BLaER1 treated with 17β-estradiol and CSF1 and Interleukin-3, amounts not matched to agents 10 nM and 100 nM (cell line): ENCODE data around the gene C2orf81.
"Not testable (repeated sequence)": the region's sequence is repeated elsewhere in the genome, so short reads cannot be mapped to it uniquely, and the experiment has no call there.

Experiments
- H3K27ac ChIP-seq, 11 experiments: shearing (Covaris generic); formaldehyde crosslinking; 2 replicates each; pipeline ENCODE4 v1.8.1; 2022
- H3K27me3 ChIP-seq, 11 experiments: shearing (Covaris generic); formaldehyde crosslinking; 2 replicates each; pipeline ENCODE4 v1.8.1; 2022
- H3K36me3 ChIP-seq, 11 experiments: shearing (Covaris generic); formaldehyde crosslinking; 2 replicates each; pipeline ENCODE4 v1.8.1; 2022
- H3K4me1 ChIP-seq, 10 experiments: shearing (Covaris generic); formaldehyde crosslinking; 2 replicates each; pipeline ENCODE4 v1.8.1; 2022
- H3K4me2 ChIP-seq, 11 experiments: shearing (Covaris generic); formaldehyde crosslinking; 2 replicates each; pipeline ENCODE4 v1.8.1; 2022
- H3K4me3 ChIP-seq, 10 experiments: shearing (Covaris generic); formaldehyde crosslinking; 2 replicates each; pipeline ENCODE4 v1.8.1; 2022
- H3K9ac ChIP-seq, 11 experiments: shearing (Covaris generic); formaldehyde crosslinking; 2 replicates each; pipeline ENCODE4 v1.8.1; 2022
- H3K9me3 ChIP-seq, 11 experiments: shearing (Covaris generic); formaldehyde crosslinking; replicated peaks in 1 of 11; 2 replicates each; pipeline ENCODE4 v1.8.1; 2022
- H4K20me1 ChIP-seq, 11 experiments: shearing (Covaris generic); formaldehyde crosslinking; 2 replicates each; pipeline ENCODE4 v1.8.1; 2022
- Cebpa-rat ChIP-seq, 11 experiments: shearing (Covaris generic); IDR thresholded peaks; 2 replicates each; pipeline ENCODE4 v1.8.1; 2022

C2orf81 gene

DNA sequence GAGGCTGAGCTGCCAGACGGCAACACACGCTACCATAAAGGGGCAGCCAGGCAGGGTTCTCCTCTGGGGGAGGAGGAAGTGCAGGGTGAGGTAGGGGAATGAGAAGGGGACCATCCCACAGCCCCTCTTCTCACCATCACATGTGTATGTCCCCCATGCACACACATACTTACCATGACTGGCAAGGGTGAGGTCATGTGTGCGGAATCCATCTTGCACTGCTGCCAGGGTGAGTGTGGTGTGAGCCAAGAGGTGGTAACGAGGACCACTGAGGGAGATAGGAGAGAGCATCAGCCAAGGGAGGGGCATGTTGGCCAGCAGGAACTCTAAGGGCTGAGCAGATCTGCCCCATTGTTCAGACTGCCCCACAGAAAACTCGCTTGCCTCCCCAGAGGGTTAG lies 7.3 kb upstream of the C2orf81 start:
- Histone ChIP-seq H3K9ac (no peak overlapping the region), H3K9me3 (no peaks in the 10 kb centered on the region), H3K4me2 (no peak overlapping the region), H3K27me3 (no peaks in the 10 kb centered on the region), H4K20me1 (peaks cover 0 to 3% (median 0%) of the 10 kb centered on the region in 11 experiments; a peak in 1 of 22 replicates), H3K36me3 (peaks cover 67 to 89% (median 75%) of the 10 kb centered on the region in 11 experiments), H3K4me1 (peaks cover 0 to 15% (median 0%) of the 10 kb centered on the region in 10 experiments; a peak in 4 of 20 replicates), H3K27ac (no peak overlapping the region), H3K4me3 (no peak overlapping the region)
- TF ChIP-seq Cebpa-rat (IDR thresholded peaks at IDR 0.05) = no peak

DNA sequence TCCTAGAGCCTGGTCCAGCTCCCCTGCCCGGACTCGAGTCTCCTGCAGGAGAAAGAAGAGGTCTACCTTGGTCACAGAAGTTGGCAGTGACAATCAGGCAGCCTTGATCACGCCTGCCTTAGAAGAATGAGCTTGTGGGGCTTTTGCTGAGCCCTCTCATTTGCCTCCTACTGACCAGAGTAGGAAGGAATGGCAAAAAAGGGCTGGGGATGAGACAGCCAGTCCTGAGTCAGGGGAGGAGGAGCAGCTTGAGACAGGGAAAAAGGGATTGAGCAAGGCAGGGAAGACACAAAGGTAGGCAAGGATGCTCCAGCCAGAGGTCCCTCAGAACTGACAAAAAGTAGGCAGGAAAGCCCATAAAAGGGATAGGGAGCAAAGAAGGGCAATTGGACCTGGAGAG lies 6.1 kb upstream of the C2orf81 start:
- Histone ChIP-seq H3K27ac (peak overlapping the region in 1 of 11 experiments; percentile 9; a peak in 1 of 22 replicates), H3K4me1 (peaks cover 0 to 18% (median 4%) of the 10 kb centered on the region in 10 experiments; a peak in 14 of 20 replicates), H3K4me2 (no peak overlapping the region), H3K4me3 (no peak overlapping the region), H3K9ac (0 out of 22 replicates have a peak overlapping the region, but pooled peaks of 2 of the 11 experiments have one; percentile 19 to 25), H3K27me3 (no peaks in the 10 kb centered on the region), H4K20me1 (peaks cover 0 to 3% (median 0%) of the 10 kb centered on the region in 11 experiments; a peak in 1 of 22 replicates), H3K9me3 (no peaks in the 10 kb centered on the region), H3K36me3 (peaks cover 67 to 86% (median 75%) of the 10 kb centered on the region in 11 experiments)
- no peak for TF ChIP-seq Cebpa-rat (IDR thresholded peaks at IDR 0.05)

DNA sequence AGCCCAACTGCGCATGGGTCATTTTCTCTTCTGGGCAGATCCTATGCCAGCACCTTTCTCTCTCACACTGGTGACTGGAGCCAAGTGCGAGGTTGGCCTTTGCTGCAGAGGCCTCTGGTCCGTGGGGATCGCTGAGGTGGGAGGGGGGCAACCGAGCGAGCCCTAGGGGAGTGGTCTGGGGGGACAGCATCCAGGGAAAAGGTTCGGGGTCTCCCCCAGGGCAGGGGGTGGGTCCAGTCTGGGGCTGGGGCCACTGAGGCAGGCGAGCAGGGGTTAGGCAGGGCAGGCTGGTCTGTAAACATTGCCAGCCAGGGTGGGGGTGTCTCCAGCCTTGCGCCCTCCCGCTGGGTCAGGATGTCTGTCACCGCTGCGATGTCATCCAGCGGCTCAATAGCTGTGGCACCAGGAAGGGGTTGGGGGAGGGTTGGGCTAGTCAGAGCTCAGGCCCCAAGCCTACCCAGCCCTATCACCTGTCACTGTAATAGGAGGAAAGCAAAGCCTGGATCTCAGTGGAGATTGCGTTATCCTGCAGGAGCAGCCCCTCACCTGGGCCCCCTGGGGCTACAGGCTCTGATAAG lies 4.9 kb upstream of the C2orf81 start:
- no peaks in the 10 kb centered on the region for H3K9me3 ChIP-seq
- 0 out of 22 replicates have a peak overlapping the region, but pooled peaks of 1 of the 11 experiments have one; percentile 7 for H3K9ac ChIP-seq
- H3K27ac ChIP-seq = no peak overlapping the region
- H3K27me3 ChIP-seq = no peaks in the 10 kb centered on the region
- H3K36me3 ChIP-seq = peaks cover 58 to 74% (median 65%) of the 10 kb centered on the region in 11 experiments
- H3K4me3 ChIP-seq = no peak overlapping the region
- H3K4me1 ChIP-seq = peaks cover 4 to 24% (median 11%) of the 10 kb centered on the region in 10 experiments; a peak in 17 of 20 replicates
- TF ChIP-seq Cebpa-rat (IDR thresholded peaks at IDR 0.05) = no peak
- no peak overlapping the region for H3K4me2 ChIP-seq
- H4K20me1 ChIP-seq = peaks cover 0 to 3% (median 0%) of the 10 kb centered on the region in 11 experiments; a peak in 1 of 22 replicates

DNA sequence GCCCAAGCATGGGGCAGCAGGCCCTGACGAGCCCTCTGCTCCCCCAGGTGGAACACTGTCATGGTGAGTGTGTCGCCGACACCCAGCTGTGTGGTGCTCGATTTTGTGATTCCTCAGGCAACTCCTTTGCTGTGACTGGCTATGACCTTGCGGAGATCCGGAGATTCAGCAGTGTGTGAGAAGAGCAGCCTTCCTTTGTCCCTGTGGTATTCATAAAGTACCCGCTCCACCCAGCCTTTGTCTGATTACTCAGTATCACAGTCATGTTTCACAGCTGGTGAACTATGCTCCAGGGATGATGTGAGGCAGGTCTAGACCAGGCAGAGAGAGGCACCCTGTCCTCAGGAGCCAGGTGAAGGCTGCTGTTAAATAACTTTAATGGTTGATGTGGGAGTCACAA lies 4.1 kb upstream of the C2orf81 start:
- peaks cover 10 to 32% (median 18%) of the 10 kb centered on the region in 10 experiments for H3K4me1 ChIP-seq
- H3K9ac ChIP-seq = no peak overlapping the region
- no peak overlapping the region for H3K4me3 ChIP-seq
- no peak overlapping the region for H3K27ac ChIP-seq
- H3K27me3 ChIP-seq = peaks cover 0 to 7% (median 4%) of the 10 kb centered on the region in 11 experiments; a peak in 14 of 22 replicates
- H4K20me1 ChIP-seq = peaks cover 0 to 3% (median 0%) of the 10 kb centered on the region in 11 experiments; a peak in 1 of 22 replicates
- no peak overlapping the region for H3K4me2 ChIP-seq
- no peak for TF ChIP-seq Cebpa-rat (IDR thresholded peaks at IDR 0.05)
- H3K9me3 ChIP-seq = no peaks in the 10 kb centered on the region
- peaks cover 51 to 66% (median 59%) of the 10 kb centered on the region in 11 experiments for H3K36me3 ChIP-seq

DNA sequence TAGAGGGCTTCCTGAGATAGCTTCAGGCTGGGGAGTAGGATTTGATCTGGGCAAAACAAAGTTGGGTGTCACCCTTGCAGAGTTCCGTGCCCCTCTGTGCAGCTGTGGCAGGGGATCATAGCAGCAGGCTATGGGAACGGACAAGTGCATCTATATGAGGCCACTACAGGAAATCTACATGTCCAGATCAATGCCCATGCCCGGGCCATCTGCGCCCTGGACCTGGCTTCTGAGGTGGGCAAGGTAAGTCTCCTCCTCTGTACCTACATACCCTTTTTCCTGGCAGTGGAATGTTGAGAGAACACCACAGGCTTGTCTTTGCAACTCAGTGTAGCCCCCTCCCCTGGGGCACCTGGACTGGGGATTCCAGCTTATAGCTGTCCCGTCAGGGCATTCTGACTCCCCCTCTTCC lies 3.6 kb upstream of the C2orf81 start:
- peaks cover 0 to 11% (median 10%) of the 10 kb centered on the region in 11 experiments; a peak in 14 of 22 replicates for H3K27me3 ChIP-seq
- peaks cover 15 to 34% (median 23%) of the 10 kb centered on the region in 10 experiments for H3K4me1 ChIP-seq
- no peaks in the 10 kb centered on the region for H3K9me3 ChIP-seq
- H4K20me1 ChIP-seq = peaks cover 0 to 3% (median 0%) of the 10 kb centered on the region in 11 experiments; a peak in 1 of 22 replicates
- no peak overlapping the region for H3K9ac ChIP-seq
- no peak for TF ChIP-seq Cebpa-rat (IDR thresholded peaks at IDR 0.05)
- no peak overlapping the region for H3K4me3 ChIP-seq
- H3K27ac ChIP-seq = no peak overlapping the region
- H3K36me3 ChIP-seq = peaks cover 50 to 61% (median 54%) of the 10 kb centered on the region in 11 experiments
- H3K4me2 ChIP-seq = no peak overlapping the region

DNA sequence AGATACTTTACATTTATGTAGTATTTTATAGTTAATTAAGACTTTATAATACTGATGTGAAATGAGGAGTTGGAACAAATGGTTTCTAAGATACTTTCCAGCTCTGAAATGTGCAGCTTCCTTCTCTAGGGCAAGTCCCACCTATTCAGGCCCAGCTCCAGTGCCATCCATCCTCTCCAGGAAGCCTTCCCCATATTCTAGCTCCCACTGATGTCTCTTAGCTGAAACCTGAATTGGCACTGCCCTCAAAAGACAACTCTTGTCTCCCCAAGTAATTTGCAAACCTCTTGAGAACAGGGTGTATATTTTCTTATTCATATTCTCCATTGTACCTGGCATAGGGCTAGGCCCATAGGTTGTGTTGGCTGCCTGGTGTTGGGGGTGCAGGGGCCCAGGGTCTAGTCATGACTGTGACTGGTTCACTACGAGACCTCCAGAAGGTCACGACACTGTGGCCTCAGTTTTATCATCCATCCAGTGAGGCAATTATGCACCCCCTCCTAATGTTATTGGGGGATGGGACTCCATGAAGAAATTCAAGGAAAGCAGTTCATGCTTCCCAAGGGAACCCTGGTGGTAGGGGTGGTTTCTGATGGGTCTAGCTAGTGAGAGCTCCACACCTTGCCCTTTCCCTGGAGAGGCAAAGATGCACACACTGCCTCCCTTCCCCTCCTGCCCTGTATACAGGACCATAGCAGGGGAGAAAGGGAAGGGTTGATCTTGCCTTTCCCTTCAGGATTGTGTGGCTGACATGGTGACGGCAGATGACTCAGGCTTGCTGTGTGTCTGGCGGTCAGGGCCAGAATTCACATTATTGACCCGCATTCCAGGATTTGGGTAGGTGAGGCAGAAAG lies 2.9 kb upstream of the C2orf81 start:
- H4K20me1 ChIP-seq = peaks cover 0 to 3% (median 0%) of the 10 kb centered on the region in 11 experiments; a peak in 1 of 22 replicates
- peaks cover 0 to 14% (median 11%) of the 10 kb centered on the region in 11 experiments; a peak in 14 of 22 replicates for H3K27me3 ChIP-seq
- no peak overlapping the region for H3K4me2 ChIP-seq
- H3K4me1 ChIP-seq = peaks cover 22 to 37% (median 29%) of the 10 kb centered on the region in 10 experiments
- no peak overlapping the region for H3K27ac ChIP-seq
- no peak overlapping the region for H3K4me3 ChIP-seq
- no peak overlapping the region for H3K9ac ChIP-seq
- peaks cover 45 to 55% (median 47%) of the 10 kb centered on the region in 11 experiments for H3K36me3 ChIP-seq
- TF ChIP-seq Cebpa-rat (IDR thresholded peaks at IDR 0.05) = no peak
- no peaks in the 10 kb centered on the region for H3K9me3 ChIP-seq

DNA sequence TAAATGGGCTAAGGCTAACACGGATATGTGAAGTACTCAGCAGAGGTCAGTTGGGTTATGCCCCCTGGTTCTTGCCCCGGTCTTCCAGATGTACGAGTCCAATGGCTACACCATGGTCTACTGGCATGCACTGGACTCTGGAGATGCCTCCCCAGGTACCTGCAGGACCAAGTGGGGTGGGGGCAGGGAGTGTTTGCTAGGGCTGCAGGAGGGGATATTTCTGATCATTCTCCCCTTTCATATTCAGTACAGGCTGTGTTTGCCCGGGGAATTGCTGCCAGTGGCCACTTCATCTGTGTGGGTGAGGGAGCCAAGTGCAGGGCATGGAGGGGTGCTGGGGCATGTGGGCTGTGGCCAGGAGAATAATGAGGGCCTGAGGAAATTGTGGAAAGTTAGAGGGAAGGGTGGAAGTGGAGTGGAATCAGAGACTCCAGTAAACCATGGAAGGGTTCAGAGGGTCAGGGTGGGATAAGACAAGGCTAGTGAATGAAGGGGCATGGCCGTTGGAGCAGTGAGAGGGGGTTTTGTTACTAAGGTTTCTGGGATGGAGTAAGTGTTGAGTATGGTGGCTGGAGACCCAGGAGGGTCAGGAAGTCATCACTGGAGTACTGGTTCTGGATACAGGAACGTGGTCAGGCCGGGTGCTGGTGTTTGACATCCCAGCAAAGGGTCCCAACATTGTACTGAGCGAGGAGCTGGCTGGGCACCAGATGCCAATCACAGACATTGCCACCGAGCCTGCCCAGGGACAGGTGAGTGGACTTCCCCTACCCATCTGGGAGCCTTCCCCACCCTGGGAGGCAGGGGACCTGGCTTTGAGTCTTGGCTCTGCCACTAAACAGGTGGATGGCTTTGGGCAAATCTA lies 2.0 kb upstream of the C2orf81 start:
- Histone ChIP-seq H3K27ac (no peak overlapping the region), H4K20me1 (peaks cover 0 to 3% (median 0%) of the 10 kb centered on the region in 11 experiments; a peak in 1 of 22 replicates), H3K9ac (no peak overlapping the region), H3K27me3 (peaks cover 0 to 16% (median 11%) of the 10 kb centered on the region in 11 experiments; a peak in 14 of 22 replicates), H3K4me3 (no peak overlapping the region), H3K4me2 (peak overlapping the region in 2 of 11 experiments; percentile 91 to 95; a peak in 2 of 22 replicates), H3K36me3 (peaks cover 36 to 46% (median 38%) of the 10 kb centered on the region in 11 experiments), H3K9me3 (no peaks in the 10 kb centered on the region), H3K4me1 (peaks cover 30 to 46% (median 34%) of the 10 kb centered on the region in 10 experiments)
- TF ChIP-seq Cebpa-rat (IDR thresholded peaks at IDR 0.05) = no peak

DNA sequence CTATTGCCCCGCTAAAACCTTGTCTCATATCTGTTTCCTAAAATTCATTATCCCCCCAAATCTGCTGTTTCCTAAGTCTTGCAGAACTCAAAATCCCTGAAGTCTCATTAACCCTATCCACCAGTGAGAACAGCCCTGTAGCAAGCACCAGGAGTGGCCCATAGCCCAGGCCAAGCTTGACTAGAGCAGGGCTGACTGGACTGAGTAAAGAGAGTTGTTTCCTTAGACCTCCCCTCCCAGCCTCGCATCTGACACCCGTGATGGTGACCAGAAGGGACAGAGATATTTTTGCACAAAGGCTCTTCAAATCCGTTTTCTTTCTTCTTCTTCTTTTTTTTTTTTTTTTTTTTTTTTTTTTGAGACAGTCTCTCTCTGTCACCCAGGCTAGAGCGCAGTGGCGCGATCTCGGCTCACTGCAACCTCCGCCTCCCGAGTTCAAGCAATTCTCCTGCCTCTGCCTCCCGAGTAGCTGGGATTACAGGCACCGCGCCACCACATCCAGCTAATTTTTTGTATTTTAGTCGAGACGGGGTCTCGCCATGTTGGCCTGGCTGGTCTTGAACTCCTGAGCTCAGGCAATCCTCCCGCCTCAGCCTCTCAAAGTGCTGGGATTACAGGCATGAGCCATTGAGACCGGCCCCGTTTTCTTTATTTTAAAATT lies 846 bp downstream of the C2orf81 start:
- Histone ChIP-seq H3K4me2 (peak overlapping the region; percentile 86 to 96 (median 92)), H3K27me3 (peaks cover 14 to 40% (median 33%) of the 10 kb centered on the region in 11 experiments), H3K27ac (peak overlapping the region in 9 of 11 experiments; percentile 52 to 86 (median 69); a peak in 12 of 22 replicates), H3K9ac (peak overlapping the region in 8 of 11 experiments; percentile 68 to 83 (median 77); a peak in 11 of 22 replicates), H3K4me1 (peaks cover 38 to 52% (median 43%) of the 10 kb centered on the region in 10 experiments), H3K36me3 (peaks cover 8 to 17% (median 12%) of the 10 kb centered on the region in 11 experiments; a peak in 20 of 22 replicates), H3K4me3 (peak overlapping the region; percentile 58 to 88 (median 79); a peak in 18 of 20 replicates)
- not testable (repeated sequence) for H3K9me3 ChIP-seq, H4K20me1 ChIP-seq
